HG03558 (cell line): ENCODE measurements around the gene PYY.
"Not testable (repeated sequence)": the region's sequence is repeated elsewhere in the genome, so short reads cannot be mapped to it uniquely, and the experiment has no call there.

ENCODE experiments used
- ATAC-seq: cut with Tn5 transposase; IDR thresholded peaks from one replicate; pipeline ENCODE4 v1.9.1; 2021; ENCODE audit warnings: moderate number of reproducible peaks; ENCODE audit not compliant: unreplicated experiment; ENCODE audit errors: extremely low read depth

Gene PYY

DNA sequence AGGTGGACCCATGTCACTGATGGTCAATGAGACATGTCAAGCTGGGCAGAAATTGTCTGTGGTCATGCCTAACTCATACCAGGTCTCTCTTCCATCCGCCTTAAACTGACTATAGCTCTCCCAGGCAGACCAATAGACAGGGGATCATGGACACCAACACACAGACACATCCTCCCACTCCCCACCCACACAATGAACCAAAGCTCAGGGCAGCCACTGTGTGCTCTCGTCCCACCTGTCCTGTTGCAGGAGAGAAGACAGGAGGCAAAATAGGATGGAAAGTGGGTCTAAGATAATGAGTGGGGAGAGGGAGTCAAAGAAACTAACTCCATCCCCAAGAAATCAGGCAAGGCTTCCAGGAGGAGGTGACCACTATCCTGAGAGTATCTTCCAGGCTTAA is 3.2 kb downstream of the PYY start:
- no peak for ATAC-seq

DNA sequence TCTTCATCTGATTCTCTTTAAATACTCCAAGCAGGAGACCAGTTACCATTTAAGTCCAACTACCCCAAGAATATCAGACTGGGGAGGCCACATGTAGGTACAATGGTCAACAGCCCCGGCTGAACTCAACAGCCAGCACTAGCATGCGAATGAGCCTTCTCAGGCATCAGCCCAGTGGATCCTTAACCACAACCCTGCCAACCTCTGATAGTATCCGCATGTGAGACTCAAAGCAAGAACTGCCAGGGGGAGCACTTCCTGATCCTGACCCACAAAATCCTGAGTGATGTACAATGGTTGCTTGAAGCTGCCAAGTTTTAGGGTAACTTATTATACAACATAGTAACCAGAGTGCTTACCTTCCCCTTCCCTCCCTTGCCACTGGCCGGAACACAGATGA is 4.0 kb downstream of the PYY start:
- no peak for ATAC-seq

DNA sequence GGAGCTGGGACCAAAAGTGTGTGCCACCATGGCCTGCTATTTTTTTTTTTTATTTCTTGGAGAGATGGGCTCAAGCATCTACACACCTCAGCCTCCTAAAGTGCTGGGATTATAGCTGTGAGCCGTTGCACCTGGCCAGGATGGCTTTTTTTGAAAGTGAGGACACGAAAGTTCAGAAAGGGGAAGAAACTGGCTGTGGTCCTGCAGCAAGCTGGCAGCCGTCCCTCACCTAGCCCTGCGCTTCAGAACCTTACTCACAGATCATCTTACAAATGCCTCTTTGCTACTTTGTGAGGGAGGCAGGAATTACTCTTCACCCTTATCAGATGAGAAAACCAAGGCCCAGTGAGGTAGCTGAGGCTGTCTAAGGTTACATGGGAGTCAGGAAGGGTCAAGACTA is 7.0 kb downstream of the PYY start:
- ATAC-seq: no peak

DNA sequence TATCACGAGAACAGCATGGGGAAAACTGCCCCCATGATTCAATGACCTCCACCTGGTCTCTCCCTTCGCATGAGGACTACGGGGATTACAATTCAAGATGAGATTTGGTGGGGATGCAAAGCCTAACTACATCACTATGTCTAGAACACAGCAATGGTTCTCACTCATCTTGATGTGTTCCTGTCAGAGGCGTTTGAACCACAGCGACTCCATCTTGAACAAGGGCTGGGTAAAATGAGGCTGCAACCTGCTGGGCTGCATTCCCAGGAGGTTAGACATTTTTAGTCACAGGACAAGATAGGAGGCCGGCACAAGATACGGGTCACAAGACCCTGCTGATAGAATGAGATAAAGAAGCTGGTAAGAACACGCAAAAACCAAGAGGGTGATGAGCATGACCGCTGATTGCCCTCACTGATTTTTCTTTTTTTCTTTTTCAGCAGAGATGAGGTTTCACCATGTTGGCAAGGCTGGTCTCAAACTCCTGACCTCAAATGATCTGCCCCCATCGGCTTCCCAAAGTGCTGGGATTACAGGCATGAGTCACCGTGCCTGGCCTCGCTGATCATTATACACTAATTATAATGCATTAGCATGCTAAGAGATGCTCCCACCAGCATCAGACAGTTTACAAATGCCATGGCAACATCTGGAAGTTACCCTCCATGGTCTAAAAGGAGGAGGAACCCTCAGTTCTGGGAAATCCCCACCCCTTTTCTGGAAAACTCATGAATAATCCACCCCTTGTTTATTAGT is 8.5 kb downstream of the PYY start:
- ATAC-seq: no peak

DNA sequence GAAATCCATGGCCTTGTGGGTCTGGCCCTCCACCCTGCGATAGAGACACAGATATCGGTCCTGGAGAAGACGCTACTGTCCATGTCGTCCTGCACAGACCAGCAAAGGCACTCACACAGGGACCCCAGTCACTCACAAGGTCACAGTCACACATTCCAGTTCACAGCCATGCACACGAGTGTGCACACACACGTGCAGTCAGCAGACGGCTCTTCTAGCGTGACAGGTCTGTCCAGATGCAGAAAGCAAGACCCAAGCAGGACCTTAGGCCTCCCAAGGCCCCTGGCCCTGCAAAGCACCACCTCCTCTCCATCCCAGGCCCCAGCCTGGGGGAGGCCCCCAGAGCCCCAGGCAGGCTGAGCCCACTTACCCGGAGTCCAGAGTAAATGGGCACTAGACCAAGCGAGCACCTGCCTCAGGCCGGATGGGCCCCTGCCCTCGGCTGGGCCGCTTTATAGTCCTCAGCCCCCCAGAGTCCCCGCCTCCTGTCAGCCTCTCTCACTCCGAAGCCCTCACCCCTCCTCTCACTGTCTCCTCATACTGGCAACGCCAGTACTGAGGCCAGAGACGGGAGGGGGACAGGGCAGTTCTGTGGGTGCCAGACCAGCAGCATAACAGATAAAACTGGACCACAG is 11.6 kb downstream of the PYY start, which contains the start of gene PPY:
PPY (minus strand) TSS at position 426 of the 635 bp plus-strand sequence. CDS start 822 bp downstream, outside the sequence.
- ATAC-seq: no peak

DNA sequence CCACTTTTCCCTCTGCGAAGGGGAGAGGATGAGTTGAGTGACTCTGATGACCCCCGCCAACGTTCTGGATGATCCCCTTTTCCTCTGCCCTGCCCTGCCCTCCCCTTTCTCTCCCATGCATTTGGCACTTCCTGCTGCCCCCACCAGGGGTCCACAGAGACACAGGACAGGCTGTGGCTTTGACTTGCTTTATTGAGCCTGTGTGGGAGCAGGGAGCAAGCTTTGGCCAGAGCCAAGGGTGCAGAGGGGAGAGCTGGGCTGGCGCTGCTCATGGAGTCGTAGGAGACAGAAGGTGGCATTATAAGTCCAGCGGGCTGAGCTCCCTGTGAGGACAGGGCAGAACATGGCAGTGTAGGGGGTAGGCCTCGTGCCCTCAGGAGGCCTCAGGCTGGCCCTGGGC is 13.1 kb downstream of the PYY start:
- ATAC-seq: no peak

DNA sequence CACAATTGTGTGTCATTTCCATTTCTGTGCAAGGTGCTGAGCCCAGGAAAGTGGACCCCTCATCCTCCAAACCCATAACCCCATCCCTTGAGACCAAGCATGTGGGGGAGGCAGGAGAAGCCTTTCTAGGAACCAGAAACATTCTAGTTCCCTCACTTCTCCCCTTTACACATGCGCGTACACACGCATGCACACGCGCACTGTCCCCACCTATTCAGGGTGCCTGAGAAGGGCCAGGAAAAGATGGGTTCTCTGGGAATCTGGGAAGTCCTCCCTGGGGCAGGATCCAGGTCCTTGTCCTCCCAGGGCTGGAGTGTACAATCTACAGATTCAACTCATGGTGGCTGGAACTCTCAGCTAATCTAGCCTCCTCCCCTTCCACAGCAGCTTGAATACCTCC is 13.9 kb downstream of the PYY start:
- ATAC-seq: no peak

DNA sequence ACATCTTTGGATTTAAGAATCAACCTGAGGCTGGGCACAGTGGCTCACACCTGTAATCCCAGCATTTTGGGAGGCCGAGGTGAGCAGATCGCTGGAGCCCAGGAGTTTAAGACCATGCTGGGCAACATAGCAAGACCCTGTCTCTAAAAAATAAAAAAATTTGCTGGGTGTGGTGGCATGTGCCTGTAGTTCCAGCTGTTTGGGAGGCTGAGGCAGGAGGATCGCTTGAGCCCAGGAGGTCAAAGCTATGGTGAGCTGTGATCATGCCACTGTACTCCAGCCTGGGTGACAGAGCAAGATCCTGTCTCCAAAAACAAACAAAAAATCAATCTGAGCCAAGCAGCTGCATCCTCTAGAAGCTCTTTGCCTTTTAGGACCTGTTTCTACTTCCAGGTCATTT is 14.3 kb downstream of the PYY start:
- not testable (repeated sequence) for ATAC-seq

DNA sequence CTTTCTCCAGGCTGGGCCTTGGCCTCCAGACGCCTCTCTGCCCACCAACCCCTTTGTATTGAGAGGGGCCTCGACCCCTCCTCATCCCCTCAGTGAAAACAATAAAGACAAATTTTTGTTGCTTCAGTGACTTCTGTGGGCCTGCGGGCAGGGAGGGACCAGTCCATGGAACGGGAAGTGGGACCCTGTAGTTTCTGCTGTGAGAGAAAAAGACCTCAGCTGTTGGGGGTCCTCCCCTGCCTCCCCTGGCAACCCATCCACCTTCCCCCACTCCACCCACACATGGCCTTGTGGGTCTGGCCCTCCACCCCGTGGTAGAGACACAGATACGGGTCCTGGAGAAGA is 14.9 kb downstream of the PYY start:
- no peak for ATAC-seq

DNA sequence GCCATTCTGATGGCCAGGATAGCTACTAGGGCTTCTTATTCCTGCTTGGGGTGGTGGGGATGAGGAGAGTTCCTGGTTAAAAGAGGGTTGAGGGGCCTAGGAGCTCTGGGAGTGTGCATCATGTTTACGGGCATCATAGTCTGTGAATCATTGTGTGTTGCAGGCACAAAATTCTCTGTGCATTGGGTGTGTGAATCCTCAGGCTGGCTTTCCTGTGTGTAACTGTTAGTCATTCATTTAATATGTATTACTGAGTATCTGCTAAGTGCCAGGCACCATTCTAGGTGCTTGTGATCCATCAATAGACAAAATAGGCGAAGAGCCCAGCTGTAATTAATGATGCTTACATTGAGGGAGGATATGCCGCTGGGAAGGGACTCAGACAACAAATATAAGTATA is 17.3 kb downstream of the PYY start:
- no peak for ATAC-seq

DNA sequence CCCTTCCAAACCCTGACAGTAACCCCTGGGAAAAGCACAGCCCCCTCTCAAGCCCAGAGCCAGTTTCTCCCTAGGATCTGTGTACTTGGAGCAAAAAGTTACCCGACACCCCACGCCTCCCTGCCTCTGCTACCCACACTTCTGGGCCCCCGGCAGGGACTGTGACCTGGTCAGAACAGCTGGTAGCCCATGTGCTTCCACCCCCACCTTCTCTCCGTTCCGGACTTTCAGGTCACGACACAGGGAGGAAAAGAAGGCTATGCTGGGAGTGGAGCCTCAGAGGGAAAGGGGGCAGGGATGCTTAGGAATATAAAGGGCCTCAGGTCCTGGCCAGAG is 17.8 kb downstream of the PYY start:
- ATAC-seq: no peak

DNA sequence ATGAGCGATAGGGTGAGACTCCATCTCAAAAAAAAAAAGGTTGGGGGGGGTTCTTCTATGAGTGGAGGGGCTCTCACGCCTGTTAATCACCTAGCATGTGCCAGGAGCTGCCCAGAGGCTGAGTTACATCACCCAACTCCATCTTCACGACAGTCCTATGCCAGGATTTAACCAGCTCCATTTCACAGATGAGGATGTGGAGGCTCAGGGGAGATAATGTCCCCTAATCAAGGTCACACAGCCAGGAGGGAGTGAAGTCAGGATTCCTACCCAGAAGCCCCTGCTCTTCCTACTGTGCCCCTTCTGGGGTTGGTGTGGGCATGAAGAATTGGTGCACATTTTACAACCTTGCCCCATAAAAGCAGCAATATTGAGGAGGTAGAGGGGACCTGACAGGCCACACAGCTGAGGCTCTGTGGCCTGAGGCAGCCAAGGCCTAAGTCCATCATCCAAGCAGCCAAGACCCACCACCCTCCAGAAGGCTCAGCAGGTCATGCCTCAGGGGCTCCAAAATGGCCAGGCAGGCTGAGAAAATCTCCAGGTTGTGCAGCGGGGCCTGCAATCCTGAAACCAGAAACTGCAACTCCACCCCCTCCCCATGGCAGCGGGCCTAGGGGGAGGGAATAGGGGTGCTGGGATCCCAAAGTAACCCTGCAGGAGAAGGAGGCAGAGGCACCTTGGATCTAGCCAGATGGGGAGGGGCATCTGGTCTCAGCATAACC is 18.4 kb downstream of the PYY start:
- no peak for ATAC-seq

DNA sequence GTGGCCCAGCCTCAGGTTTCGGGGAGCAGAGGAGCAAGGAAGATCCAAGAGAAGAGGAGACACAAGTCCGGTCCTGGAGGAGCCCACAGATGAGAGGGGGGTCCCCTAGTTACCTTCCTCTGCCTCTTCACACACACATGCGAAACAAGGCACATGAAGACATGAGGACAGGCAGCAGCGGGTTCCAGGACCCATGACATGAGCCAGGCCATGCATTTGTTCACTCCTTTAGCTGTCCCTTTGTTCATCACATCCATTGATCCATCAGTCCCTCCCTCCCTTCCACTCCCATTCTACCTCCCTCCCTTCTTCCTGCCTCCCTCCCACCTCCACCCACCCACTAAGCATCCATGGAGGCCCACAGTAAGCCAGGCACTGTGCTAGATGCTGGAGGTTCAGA is 20.8 kb downstream of the PYY start:
- ATAC-seq: no peak

DNA sequence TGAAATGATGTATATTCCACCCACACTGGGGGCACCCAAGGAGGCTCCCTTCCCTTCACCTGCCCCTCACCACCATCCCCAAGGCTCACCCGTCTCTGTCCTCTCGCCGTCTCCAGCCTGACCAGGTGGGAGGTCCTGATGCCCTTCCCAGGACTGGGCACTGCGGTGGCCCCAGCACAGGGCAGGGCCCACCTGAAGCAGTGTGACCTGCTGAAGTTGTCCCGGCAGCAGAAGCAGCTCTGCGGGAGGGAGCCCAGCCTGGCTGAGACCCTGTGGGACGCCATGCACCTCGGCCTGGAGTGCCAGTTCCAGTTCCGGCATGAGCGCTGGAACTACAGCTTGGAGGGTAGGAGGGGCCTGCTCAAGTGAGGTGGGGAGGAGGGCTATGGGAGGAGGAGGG is 21.4 kb downstream of the PYY start:
- ATAC-seq: no peak

DNA sequence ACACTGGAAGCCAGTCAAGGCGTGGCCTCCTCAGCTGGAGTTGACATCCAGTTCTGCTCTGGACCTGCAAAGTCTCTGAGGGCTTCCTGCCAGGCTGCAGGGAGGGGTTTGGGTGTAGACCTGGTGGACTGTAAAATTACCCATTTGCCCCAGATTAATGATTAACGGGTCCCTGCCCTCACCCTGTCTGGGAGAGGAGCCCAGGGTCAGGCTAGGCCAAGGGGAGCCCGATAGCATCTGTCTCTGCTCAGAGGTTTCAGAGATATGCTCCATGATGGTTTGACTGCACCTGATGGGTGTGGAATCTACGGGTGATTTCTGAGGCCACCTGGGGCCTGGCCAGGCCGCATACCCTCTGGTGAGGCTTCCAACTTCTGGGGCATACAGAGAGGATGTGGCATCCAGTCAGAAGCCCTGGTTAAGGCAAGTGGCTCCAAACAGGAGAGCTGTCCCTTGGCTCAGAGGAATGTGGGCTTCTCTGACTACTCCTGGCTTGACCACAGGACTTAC is 22.6 kb downstream of the PYY start:
- ATAC-seq: no peak

DNA sequence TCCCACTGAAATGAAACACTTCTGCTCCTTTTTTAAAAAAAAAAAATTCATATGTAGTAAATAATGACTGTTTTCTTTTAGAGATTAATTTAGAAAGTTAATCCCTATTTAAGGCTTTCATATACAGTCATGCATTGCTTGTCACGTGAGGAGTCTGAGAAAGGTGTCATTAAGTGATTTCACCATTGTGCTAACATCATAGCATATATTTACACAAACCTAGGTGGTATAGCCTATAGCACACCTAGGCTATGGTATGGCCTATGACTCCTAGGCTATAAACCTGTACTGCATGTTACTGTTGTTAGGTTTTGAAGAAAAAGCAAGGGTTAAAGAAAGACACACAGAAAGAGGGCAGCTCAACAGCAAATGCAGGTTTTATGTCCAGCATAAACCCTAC is 25.1 kb downstream of the PYY start:
- ATAC-seq: no peak

DNA sequence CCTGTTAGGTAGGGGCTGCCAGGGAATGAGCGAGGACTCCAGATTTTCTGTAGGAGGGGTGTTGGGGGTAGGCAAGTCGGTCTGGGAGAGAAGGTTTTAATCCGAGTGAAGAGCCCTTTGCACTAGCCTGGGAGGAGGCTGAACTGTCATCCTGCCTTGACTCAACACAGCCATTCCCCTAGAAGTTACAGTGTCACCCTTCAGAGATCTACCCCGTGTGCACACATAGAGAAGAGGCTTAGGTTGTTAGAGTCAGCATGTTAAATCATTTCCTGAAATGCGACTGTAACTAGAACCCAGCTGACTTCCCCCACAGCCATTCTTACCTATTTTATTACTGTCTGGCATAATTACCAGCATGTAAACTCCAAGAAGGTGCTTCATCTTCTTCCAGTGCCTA is 25.8 kb downstream of the PYY start:
- not testable (repeated sequence) for ATAC-seq

DNA sequence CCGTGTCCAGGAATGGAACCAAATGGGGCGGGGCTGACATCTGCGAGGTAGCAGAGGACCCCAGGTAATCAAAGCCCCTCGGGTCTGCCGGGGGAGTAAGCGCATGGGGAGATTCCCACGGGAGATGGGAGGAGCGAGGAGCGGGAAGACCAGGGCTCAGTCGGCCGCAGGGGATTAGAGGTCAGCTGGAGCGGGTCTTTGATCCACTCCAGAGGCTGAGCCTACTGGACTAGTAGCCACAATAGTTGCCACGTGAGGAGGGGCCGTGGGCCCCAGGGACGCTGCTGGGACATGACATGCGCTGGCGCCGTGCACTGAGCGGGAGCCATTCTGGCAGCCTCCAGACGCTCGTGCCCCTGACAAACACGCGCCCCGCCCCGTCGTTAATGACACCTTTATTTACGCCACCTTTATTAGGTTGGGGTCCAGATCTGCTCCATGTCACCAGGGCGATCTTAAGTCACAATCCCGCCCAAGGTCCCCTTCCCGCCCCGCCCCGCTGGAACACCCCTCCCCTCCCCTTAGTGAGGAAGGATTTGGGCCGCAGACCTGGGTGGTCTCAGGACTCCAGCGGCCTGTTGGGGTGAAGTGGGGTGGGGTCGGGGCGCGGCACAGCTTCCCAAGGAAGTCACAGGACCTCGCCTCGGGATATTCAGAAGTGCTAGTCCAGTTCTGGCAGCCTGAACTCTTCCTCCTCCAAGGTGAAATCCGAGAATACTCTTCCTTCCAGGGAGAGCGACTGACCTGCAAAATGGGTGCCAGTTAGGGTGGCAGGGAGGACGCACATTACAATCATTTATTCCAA is 26.5 kb downstream of the PYY start:
- no peak for ATAC-seq

DNA sequence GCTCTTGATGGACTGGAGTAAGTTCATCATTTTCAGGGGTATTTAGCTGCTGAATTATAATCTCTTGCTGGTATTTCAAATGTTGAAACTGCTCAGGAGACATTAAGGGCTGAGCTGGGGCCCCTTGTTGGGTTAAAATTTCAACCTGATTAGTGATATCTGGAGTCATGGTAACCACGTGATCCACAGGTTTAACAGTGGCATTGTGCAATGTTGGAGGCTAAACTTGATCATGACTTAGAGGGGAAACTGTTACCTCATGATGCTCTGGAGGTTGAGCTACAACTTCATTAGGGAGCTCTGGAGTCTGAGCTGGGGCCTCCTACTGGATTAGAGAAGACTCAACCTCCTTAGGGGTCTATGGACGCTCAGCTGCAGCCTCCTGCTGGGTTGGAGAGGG is 29.2 kb downstream of the PYY start:
- no peak for ATAC-seq

DNA sequence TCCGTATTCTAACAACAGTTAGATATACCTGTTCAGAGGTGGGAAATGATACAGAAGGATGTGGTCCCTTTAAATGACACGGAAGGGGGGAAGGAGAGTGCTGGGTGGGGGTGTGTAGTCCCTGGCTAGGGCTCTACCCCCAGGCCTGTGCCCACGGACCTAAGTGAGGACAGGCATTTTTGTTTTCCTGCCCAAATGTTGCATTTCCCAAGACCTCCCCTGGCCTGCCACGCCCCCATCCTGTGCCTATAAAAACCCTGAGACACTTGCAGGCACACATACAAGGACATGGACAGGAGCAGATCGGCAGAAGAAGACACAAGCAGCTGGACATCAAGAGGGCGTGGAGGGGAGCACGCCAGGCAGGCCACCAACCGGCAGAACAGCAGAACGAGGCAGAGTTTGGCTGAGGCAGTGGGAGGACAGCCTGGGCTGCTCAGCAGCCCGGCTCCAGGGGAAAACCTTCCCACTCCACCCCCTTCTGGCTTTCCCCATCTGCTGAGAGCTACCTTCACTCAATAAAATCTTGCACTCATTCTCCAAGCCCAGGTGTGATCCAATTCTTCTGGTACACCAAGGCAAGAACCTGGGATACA is 33.1 kb downstream of the PYY start:
- no peak for ATAC-seq
